IMR-90 (cell line): Measurements from ENCODE around the gene NTNG2.

Experiments used
- BHLHE40 ChIP-seq: fragments of 150-350 bp; IDR thresholded peaks from 2 replicates; pipeline ENCODE4 v1.6.1; 2016; ENCODE audit warnings: mild to moderate bottlenecking, low read depth, low read length
- CTCF ChIP-seq: conservative IDR thresholded peaks from 2 replicates; pipeline ENCODE4 v1.5.1; 2012; ENCODE audit warnings: mild to moderate bottlenecking, low read depth, low read length, improper control_type of control experiment
- MAFK ChIP-seq: IDR thresholded peaks from 2 replicates; pipeline ENCODE4 v1.6.1; 2012; ENCODE audit warnings: low read depth, low read length, improper control_type of control experiment
- POLR2A ChIP-seq: IDR thresholded peaks from 2 replicates; pipeline ENCODE4 v1.6.1; 2012; ENCODE audit warnings: mild to moderate bottlenecking, low read depth, low read length

GRCh38 chr9:132124800-132125199 is 37.1 kb upstream of the NTNG2 start:
- TF ChIP-seq POLR2A (no peak), CTCF (no peak), BHLHE40 (no peak), MAFK (no peak)
